Urinary bladder (tissue), 4 donors: ENCODE measurements around the gene COBLL1. TPM values are rescaled to one million over a fixed set of nuclear protein-coding genes. Genes with fewer than 3 reads are reported as not detected.

Source experiments
- DNase-seq: peaks from one replicate; pipeline ENCODE4 v3.0.0-alpha.2; 2015; ENCODE audit errors: extremely low spot score
- H3K27ac ChIP-seq: one replicate; pipeline ENCODE4 v1.5.1; 2013; ENCODE audit warnings: low read depth, mild to moderate bottlenecking, moderate library complexity
- H3K36me3 ChIP-seq: one replicate; pipeline ENCODE4 v1.6.1; 2013; ENCODE audit warnings: mild to moderate bottlenecking, moderate library complexity; ENCODE audit not compliant: insufficient read depth
- H3K4me1 ChIP-seq: one replicate; pipeline ENCODE4 v1.6.1; 2013; ENCODE audit warnings: mild to moderate bottlenecking, moderate library complexity; ENCODE audit not compliant: insufficient read depth
- H3K4me3 ChIP-seq: one replicate; pipeline ENCODE4 v1.5.1; 2013; ENCODE audit warnings: low read depth, low read length
- WGBS: extraction: QIAGEN DNeasy Blood & Tissue Kit; methylation state at CpG from one replicate; pipeline ENCODE4 v1.1.7; 2013; 5-methylcytosine and 5-hydroxymethylcytosine counted together
- polyA plus RNA-seq: library from polyadenylated mRNA; stranded (reverse); fragments of 200-250 nt; gene quantifications from one replicate; pipeline ENCODE4 v1.2.3, GENCODE V29; 2013
- total RNA-seq: library from RNA; depleted of rRNA; stranded (reverse); fragments of >200 nt; gene quantifications from one replicate; pipeline ENCODE4 v1.2.3, GENCODE V29; 2014
- donor health status: healthy with polysubstance abuse.
- donor health status: healthy.

Gene COBLL1
- total and polyA plus RNA-seq, 2 donors, result 12.9 to 51.8 TPM

DNA sequence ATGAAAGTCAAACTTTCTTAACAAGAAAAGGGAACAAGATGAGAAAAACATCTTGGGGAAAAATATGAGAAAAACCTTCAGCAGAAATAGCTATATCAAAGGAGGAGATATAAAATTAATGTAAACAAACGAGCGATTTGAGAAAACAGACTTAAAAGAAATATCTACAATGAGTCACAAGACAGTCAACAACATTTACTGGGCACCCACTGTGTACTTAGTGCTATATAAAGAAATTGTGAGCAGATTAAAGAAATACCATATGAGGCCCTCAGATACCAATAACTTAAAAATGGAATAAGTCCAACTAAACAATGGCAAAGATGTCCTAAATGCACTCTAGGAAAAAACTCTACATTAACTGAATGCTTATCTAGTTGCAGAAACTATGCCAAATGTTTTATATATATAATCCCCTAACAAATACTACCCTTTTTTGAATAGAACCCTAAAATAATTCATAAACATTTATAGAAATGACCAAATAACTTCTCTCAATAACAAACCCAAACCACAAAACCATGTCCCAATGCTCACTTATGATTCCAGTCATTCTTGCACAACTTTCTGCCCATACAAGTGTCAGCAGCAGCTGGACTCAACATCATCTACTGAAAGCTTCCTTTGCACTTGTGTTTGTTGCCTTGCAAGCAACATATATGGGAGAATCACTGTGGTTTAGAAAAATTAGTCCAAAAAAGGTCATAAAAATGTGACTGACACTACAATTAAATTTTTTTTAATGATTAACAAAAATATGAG lies 83.5 kb downstream of the COBLL1 start:
- H3K4me3 ChIP-seq, result no peak overlapping the region
- no peaks in the 10 kb centered on the region for H3K4me1 ChIP-seq
- no peak for DNase-seq
- H3K36me3 ChIP-seq, result peaks cover under 1% of the 10 kb centered on the region
- 40% methylated on average over 2 of the region's 2 CpGs for WGBS
- H3K27ac ChIP-seq, result no peak overlapping the region

DNA sequence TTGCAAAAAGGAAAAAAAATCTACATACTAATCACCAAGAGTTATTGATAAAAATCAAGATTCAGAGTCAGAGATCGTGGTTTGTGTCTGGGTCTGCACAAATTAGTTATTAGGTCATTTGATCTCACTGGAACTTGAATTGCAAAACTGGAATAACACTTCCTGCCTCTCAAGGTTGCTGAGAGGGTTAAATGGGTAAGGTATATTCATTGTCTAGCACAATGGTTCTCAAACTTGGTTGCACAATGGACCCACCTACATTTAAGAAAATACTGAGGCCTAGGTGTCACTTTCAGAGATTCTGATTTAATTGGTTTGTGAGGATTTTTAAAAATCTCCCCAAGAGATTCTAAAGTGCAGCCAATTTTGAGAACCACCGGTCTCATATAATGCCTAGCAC lies 84.8 kb downstream of the COBLL1 start:
- peak overlapping the region; percentile 18 for H3K27ac ChIP-seq
- WGBS, result 76% methylated on average over 2 of the region's 2 CpGs
- peaks cover 3% of the 10 kb centered on the region for H3K36me3 ChIP-seq
- no peaks in the 10 kb centered on the region for H3K4me1 ChIP-seq
- no peak for DNase-seq
- no peak overlapping the region for H3K4me3 ChIP-seq

DNA sequence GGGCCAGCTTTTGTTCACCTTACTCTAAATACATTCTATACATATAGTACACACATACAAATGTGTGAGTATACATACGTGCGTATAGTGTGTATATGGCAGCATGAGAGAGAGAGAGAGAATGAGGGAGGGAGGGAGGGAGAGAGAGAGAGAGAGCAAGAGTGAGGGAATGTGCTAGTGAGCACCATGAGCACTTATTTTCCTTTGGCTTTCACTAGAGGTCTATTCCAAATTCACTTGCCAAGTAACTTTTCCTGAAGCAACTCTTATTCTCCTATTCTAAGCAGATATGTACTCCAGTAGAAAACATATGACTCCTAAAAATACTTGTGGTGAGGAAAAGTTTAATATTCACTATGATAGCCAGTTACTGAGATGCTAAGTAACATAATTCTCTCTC lies 85.7 kb downstream of the COBLL1 start:
- Histone ChIP-seq H3K4me1 (no peaks in the 10 kb centered on the region), H3K4me3 (no peak overlapping the region), H3K36me3 (peaks cover 3% of the 10 kb centered on the region), H3K27ac (no peak overlapping the region)
- 70% methylated on average over 2 of the region's 2 CpGs for WGBS
- DNase-seq, result no peak

DNA sequence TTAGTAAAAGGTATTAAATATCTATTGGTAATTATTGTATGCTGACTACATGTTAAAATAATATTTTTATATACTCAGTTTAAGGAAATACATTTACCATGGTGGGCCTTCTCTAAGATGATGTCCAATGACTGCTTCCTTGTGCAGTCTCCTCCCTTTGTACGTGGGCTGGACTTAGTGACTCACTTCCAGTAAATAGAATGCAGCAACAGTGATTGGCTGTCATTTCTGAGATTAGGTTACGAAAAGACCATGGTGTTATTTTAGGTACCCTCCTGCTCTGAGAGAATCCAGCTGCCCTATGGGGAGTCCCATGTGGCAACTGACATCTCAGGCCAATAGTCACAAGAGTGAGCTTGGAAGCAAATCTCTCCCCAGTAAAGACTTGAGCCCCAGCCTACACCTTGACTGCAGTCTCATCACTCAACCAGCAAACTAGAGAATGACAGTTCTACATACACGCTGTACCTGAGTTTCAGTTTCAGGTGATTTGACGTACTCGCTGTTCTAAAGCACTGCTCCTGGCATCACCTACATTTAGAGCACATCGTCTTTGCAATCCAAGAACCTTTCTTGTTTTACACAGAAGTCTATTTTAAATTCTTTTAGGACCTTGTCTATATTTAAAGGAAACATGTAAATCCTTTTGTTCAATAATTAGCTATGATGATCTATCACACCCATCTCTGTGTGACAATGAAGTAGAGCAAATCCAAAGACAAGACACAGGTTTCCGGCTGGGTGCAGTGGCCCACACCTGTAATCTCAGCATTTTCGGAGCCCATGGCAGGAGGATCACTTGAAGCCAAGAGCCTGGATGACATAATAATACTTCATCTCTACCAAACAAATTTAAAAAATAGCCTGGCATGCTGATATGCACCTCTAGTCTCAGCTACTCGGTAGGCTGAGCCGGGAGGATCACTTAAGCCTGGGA lies 87.2 kb downstream of the COBLL1 start:
- H3K27ac ChIP-seq, result no peak overlapping the region
- no peak overlapping the region for H3K4me3 ChIP-seq
- peaks cover 3% of the 10 kb centered on the region for H3K36me3 ChIP-seq
- WGBS, result 98% methylated on average over 10 of the region's 10 CpGs
- no peak for DNase-seq
- no peaks in the 10 kb centered on the region for H3K4me1 ChIP-seq

DNA sequence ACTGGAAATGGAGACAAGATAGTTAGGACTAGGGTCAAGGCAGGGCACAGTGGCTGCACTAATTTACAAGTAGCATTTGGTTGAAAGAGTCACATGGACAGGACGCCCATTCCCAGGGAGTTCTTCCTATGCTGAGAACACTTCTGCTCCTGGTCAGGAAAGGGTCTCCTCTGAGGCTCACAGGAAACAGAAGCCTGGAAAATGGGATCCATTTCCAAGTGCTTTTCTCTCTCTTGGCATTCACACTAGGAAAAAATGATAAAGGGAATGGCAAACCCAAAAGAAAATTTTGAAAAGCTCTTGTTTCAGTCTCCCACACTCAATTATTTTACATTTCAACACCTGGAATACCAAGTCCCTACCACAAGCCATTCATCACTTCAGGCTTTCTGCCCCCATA lies 88.7 kb downstream of the COBLL1 start:
- peaks cover 3% of the 10 kb centered on the region for H3K36me3 ChIP-seq
- no peak overlapping the region for H3K4me3 ChIP-seq
- H3K27ac ChIP-seq, result no peak overlapping the region
- no peaks in the 10 kb centered on the region for H3K4me1 ChIP-seq
- no peak for DNase-seq
- WGBS, result 93% methylated on average over 1 of the region's 1 CpG

DNA sequence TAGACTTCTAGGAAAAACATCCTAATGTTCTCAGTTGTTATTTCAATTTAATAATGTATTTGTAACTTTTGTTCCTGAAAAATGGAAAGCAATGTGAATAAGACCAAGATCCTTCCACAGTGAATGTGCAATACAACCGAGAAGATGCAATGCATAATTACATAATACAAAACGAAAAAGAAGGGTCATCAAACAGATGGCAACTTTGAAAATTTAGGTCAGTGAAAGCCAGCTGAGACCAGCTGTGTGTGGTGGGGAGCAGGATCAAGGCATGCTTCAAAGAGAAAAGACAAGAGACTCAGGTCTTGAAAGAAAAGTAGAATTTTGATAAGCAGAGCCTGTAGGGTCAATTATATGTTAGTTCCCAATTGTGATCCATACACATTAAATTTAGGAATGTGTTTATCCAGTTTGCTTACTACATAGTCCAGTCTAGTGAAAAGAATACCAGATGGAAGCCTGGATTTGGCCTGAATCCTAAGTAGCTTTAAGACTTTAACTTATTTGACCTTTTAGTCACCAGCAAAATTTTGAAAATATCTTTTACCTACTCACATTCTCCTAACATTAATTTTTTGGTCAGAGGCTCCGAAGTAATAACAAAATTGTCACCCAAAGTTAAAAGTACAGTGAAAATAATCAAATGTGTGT lies 93.7 kb downstream of the COBLL1 start:
- no peak overlapping the region for H3K27ac ChIP-seq
- no peak for DNase-seq
- no peak overlapping the region for H3K4me3 ChIP-seq
- H3K36me3 ChIP-seq, result peaks cover under 1% of the 10 kb centered on the region
- WGBS, result 64% methylated on average over 3 of the region's 3 CpGs
- no peaks in the 10 kb centered on the region for H3K4me1 ChIP-seq

DNA sequence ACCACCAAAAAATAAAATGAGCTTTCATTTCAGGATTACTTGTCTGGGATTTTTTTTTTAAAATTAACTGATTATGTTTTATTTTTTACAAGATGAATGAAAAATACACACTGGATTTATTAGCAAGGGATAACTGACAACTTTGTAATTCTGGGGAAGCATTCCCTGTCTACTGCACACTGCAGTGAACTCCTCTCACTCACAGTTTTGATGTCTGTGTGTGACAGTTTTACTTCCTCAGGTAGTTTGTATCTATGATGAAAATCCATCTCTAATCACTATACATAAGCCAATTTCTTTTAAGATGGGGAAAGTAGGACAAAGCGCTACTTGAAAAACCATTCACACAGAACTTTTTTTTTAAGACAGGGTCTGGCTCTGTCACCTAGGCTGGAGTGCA lies 94.5 kb downstream of the COBLL1 start:
- Histone ChIP-seq H3K27ac (no peak overlapping the region), H3K4me1 (no peaks in the 10 kb centered on the region), H3K4me3 (no peak overlapping the region), H3K36me3 (no peaks in the 10 kb centered on the region)
- DNase-seq, result no peak
- 100% methylated on average over 1 of the region's 1 CpG for WGBS

DNA sequence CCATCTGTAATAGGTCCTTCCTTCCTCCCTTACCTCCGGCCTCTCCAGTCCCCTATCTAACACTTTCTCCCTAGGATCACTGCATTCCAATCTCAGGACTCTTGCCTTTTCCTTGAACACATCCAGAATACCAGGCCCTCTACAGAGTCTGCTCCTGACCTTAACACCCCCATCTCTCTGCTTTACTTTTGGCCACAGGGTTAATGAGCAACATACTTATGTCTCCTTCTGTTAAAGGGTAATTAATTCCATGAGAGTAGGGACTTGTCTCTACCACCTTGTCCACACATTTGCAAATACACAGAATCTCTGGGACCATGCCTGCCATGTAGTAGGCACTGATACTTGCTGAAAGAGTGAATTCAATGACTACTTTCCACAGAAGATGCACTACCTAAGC lies 94.9 kb downstream of the COBLL1 start:
- no peak overlapping the region for H3K4me3 ChIP-seq
- WGBS, result 100% methylated on average over 1 of the region's 1 CpG
- H3K27ac ChIP-seq, result no peak overlapping the region
- no peaks in the 10 kb centered on the region for H3K4me1 ChIP-seq
- no peaks in the 10 kb centered on the region for H3K36me3 ChIP-seq
- no peak for DNase-seq

DNA sequence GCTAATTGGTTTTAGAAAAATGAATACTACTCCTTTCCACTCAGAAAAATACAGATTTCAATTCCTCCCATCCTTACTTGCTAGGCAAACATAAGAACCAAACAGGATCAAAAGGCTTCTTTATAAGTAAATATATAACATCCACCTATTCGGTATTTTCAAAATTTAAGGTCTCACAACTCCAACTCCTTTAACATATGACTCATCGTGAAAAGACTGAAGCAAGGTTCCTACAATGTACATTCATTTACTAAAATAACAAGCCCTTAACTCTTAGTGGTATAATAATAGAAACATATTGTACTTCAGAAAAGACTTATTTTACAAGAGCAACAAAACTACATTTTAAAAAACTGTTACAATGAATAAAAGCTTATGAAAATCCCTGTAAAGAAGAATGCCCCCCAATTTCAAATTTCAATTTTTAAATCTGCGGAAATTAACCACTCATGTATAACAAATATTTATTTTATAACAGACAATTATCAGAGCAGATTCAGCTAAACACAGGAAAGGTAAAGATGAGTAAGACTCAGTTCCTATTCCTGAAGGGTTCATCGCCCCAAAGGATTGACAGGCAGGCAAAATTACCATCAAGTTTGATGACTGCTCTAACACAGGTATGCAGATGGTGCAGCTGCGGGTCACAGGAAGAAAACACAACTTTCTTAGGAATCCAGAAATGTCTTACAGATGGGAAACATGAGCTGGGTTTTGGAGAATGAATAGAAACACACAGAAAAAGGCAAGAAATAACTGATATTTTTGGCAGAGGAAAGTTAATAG lies 96.4 kb downstream of the COBLL1 start:
- H3K27ac ChIP-seq, result no peak overlapping the region
- no peaks in the 10 kb centered on the region for H3K4me1 ChIP-seq
- 93% methylated on average over 5 of the region's 5 CpGs for WGBS
- no peak overlapping the region for H3K4me3 ChIP-seq
- peaks cover 2% of the 10 kb centered on the region for H3K36me3 ChIP-seq
- no peak for DNase-seq

DNA sequence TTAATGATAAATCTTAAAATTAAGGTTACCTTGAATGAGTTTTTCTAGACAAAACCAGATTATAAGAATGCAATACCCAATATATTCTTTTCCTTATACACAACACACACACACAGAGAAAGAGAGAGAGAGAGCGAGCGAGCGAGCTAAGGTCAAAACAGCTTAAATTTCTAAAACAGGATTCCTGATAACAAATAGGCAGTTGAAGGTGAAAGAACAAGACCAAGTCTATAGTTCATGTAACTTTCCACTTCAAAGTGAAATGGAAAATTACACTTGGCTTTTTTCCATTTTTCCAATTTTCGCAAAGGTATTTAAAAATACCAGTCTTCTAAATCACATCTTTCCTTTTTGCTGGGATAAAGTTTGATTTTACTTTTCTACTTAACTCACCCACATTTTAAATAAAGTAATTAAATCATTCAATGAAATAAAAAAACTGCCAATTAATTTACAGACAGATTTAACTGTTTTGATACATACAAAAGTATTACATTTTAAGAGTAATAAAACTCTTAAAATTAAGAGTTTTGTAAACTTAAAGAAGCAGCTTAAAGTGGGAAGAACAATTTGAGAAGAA lies 98.8 kb downstream of the COBLL1 start:
- no peaks in the 10 kb centered on the region for H3K4me1 ChIP-seq
- H3K36me3 ChIP-seq, result peaks cover 2% of the 10 kb centered on the region
- no peak overlapping the region for H3K4me3 ChIP-seq
- WGBS, result 96% methylated on average over 4 of the region's 4 CpGs
- no peak overlapping the region for H3K27ac ChIP-seq
- DNase-seq, result no peak

DNA sequence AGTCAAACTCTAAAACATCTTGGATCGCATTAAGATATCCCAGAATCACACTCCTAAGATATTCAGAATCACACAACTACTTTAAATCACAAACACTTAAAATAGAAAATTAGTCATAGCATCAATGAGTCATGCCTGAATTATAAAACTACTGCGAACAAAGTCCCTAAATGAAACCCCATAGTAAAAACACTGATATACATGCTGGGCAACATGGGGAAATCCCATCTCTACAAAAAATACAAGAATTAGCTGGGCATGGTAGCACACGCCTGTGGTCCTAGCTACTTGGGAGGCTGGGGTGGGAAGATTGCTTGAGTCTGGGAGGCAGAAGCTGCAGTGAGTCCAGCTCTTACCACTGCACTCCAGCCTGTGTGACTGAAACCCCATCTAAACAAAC lies 101.7 kb downstream of the COBLL1 start:
- Histone ChIP-seq H3K27ac (no peak overlapping the region), H3K36me3 (peaks cover 2% of the 10 kb centered on the region), H3K4me3 (no peak overlapping the region), H3K4me1 (no peaks in the 10 kb centered on the region)
- DNase-seq, result no peak
- 38% methylated on average over 3 of the region's 3 CpGs for WGBS

DNA sequence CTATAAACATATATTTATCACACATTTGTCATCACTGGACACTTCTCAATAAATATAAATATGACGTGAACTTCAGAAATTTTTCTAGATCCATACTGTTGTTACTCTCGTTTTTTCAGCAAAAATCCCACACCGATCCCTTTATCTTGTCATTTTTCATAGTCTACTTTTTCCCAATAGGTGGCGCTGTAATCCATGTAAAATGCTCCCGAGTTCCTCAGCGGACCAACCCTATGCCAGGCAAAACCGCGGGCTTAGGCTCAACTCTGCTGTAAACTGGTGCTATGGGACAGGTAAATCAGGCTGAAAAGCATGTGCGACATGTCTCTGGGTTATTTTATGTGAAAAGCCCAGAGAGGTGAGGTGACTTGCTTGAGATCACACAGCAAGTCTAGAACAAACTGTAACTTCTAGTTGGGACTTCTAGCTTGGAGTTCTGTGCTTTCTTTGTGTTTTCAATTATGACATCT lies 104.0 kb downstream of the COBLL1 start:
- H3K4me3 ChIP-seq, result no peak overlapping the region
- no peaks in the 10 kb centered on the region for H3K4me1 ChIP-seq
- H3K27ac ChIP-seq, result no peak overlapping the region
- WGBS, result 4% methylated on average over 9 of the region's 9 CpGs
- peak; percentile 33 for DNase-seq
- peaks cover 2% of the 10 kb centered on the region for H3K36me3 ChIP-seq
